Erythroblast (primary cell): Measurements from ENCODE around the gene SYT14.

Source experiments
- GATA1 ChIP-seq: IDR thresholded peaks from 2 replicates; pipeline ENCODE4 v1.6.1; 2011; ENCODE audit warnings: low read depth, mild to moderate bottlenecking, control low read depth, low read length, moderate library complexity
- POLR2A ChIP-seq: IDR thresholded peaks from 2 replicates; pipeline ENCODE4 v1.6.1; 2011; ENCODE audit warnings: mild to moderate bottlenecking, low read length

- TF ChIP-seq POLR2A: no peak
- no peak for TF ChIP-seq GATA1
These were observed 269.8 kb downstream of the SYT14 start for GRCh38 chr1:210207597-210208450.
